Testis (tissue), 2 donors: ENCODE measurements around the gene FAM8A1.

Experiments
- POLR2A ChIP-seq: fragments of 450-650 bp; IDR thresholded peaks from one replicate; pipeline ENCODE4 v1.6.1; 2017; ENCODE audit warnings: antibody characterized with exemption, mild to moderate bottlenecking, moderate library complexity
- TF ChIP-seq, protein P1 (sequence below), 3 experiments: fragments of 450-650 bp in 2 of 3; fragments of 200-600 bp in 1 of 3; sonication (generic) in 1 of 3; IDR thresholded peaks; one replicate each; pipeline ENCODE4 v1.5.1; 2016 to 2019; ENCODE audit warnings: antibody characterized with exemption in 3 of 3, mild to moderate bottlenecking in 2 of 3, moderate library complexity in 1 of 3

DNA sequence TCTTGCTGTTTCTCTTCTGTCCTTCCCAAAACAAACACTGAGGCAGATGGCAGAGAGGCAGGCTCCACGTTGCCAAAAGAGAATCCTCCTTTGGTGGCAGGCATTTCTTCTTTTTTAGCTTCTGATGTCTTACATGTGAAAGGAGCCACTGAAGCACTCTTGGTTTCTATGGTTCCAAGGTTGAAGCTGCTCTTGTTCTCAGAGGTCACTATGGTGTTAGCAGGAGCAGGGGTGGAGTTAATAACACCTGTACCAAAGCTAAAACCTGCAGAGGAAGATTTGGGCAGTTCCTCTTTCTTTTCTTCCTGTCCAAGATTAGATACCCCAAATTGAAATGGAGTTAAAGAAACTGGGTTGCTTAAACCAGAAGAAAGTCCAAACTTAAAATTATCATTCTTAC lies 28.8 kb downstream of the FAM8A1 start:
- no peak for TF ChIP-seq POLR2A
- TF ChIP-seq, protein P1, sequence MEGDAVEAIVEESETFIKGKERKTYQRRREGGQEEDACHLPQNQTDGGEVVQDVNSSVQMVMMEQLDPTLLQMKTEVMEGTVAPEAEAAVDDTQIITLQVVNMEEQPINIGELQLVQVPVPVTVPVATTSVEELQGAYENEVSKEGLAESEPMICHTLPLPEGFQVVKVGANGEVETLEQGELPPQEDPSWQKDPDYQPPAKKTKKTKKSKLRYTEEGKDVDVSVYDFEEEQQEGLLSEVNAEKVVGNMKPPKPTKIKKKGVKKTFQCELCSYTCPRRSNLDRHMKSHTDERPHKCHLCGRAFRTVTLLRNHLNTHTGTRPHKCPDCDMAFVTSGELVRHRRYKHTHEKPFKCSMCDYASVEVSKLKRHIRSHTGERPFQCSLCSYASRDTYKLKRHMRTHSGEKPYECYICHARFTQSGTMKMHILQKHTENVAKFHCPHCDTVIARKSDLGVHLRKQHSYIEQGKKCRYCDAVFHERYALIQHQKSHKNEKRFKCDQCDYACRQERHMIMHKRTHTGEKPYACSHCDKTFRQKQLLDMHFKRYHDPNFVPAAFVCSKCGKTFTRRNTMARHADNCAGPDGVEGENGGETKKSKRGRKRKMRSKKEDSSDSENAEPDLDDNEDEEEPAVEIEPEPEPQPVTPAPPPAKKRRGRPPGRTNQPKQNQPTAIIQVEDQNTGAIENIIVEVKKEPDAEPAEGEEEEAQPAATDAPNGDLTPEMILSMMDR (IDR thresholded peaks at IDR 0.05): no peak
